Keratinocyte (primary cell): ENCODE measurements around the gene SCCPDH.

ENCODE experiments used
- EZH2 ChIP-seq: IDR thresholded peaks from one replicate; pipeline ENCODE4 v1.6.1; 2012; ENCODE audit warnings: inconsistent platforms, mild to moderate bottlenecking, low read length, moderate library complexity
- TF ChIP-seq, protein P1 (sequence below), 3 experiments: IDR thresholded peaks in 1 of 3; conservative IDR thresholded peaks in 1 of 3; optimal IDR thresholded peaks in 1 of 3; 2 replicates in 2 of 3; 3 replicates in 1 of 3; pipeline versions ENCODE3 to v1.5.1; 2011; ENCODE audit warnings: low read length in 3 of 3, mild to moderate bottlenecking in 3 of 3, moderate library complexity in 2 of 3, control low read depth in 1 of 3, inconsistent platforms in 1 of 3; ENCODE audit not compliant: insufficient read depth in 2 of 3; ENCODE audit errors: extremely low read depth in 1 of 3

DNA sequence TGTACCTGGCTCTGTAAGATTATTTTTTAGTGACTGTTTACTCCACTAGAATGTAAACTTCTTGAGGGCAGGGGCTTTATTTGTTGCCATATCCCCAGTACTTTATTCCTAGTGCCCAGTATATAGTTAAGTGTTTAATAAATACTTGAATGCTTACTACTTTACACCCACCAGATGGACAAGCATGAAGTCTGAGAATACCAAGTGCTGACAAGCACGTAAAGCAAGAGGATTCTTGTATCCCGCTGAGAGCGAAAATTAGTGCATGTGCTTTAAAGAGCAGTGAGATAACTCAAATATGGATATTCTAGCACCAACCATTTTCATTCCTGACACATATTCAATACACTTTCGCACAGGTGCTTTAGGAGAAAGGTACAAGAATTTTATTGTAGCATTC is 1.5 kb upstream of the SCCPDH start:
- TF ChIP-seq, protein P1, sequence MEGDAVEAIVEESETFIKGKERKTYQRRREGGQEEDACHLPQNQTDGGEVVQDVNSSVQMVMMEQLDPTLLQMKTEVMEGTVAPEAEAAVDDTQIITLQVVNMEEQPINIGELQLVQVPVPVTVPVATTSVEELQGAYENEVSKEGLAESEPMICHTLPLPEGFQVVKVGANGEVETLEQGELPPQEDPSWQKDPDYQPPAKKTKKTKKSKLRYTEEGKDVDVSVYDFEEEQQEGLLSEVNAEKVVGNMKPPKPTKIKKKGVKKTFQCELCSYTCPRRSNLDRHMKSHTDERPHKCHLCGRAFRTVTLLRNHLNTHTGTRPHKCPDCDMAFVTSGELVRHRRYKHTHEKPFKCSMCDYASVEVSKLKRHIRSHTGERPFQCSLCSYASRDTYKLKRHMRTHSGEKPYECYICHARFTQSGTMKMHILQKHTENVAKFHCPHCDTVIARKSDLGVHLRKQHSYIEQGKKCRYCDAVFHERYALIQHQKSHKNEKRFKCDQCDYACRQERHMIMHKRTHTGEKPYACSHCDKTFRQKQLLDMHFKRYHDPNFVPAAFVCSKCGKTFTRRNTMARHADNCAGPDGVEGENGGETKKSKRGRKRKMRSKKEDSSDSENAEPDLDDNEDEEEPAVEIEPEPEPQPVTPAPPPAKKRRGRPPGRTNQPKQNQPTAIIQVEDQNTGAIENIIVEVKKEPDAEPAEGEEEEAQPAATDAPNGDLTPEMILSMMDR (optimal IDR thresholded peaks at IDR 0.05 in 1 of 3, IDR thresholded peaks at IDR 0.05 in 1 of 3, conservative IDR thresholded peaks at IDR 0.05 in 1 of 3; ENCODE audit: extremely low read depth in 1 of 3, insufficient read depth in 2 of 3, low read length in 3 of 3) = no peak
- no peak for TF ChIP-seq EZH2
